Skin epidermis (tissue), 12 donors: Measurements from ENCODE around the gene TELO2.

Experiments
- H3K27ac ChIP-seq, 21 experiments: fragments of 200-600 bp; sonication (generic) in 11 of 21; one replicate each; pipeline ENCODE4 v1.5.0; 2020; ENCODE audit warnings: mild to moderate bottlenecking in 3 of 21, inconsistent platforms in 2 of 21, moderate library complexity in 2 of 21
- H3K4me3 ChIP-seq, 7 experiments: fragments of 200-600 bp; sonication (generic) in 2 of 7; one replicate each; pipeline ENCODE4 v1.5.0; 2020; ENCODE audit warnings: inconsistent platforms in 2 of 7, mild to moderate bottlenecking in 2 of 7, moderate library complexity in 1 of 7

The TELO2 gene

DNA sequence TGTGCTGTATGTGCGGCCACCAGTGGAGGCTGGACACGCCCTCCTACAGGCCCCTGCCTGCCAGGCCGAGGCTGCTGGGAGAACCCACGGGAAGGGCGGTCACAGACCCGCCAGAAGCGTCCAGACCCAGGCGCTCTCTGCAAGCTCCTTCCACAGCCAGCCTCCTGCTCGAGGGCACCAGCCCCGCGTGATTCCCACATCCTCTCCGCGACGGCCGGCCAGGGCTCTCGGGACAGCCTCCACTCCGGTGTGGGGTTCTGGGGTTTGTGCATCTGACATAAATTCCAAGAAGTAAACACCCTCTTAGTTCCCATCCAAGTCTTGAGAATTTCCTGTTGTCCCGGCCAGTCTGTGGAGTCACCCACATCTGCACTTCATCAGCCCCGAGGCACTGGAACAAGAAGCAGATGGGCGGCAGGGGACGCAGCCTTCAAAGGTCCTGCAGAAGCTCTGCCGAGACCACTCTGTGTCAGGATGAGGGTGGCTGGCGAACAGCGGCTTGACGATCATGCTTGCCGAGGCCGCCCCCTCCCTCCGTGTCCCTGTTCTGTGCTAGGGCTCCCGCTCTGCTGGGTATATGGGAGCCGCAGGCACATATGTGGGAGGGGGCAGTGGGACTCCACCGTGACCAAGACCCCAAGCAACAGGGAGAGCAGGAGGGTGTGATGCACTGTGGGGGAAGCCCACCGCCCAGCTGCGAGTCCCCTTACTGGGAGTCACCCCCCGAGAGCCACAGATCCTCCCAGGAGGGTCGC, 37.9 kb downstream of the TELO2 start:
- Histone ChIP-seq H3K27ac (peak overlapping the region in 20 of 21 experiments; percentile 71 to 96 (median 88)), H3K4me3 (no peak overlapping the region)

GRCh38 chr16:1531638-1531910, 38.4 kb downstream of the TELO2 start:
- H3K27ac ChIP-seq: peak overlapping the region in 20 of 21 experiments; percentile 71 to 96 (median 88)
- H3K4me3 ChIP-seq: no peak overlapping the region

- Histone ChIP-seq H3K4me3 (no peak overlapping the region), H3K27ac (peak overlapping the region; percentile 40 to 96 (median 88))
Measured at GRCh38 chr16:1532081-1532760, 39.1 kb downstream of the TELO2 start.

- Histone ChIP-seq H3K27ac (peak overlapping the region in 20 of 21 experiments; percentile 71 to 96 (median 88)), H3K4me3 (peak overlapping the region in 3 of 7 experiments; percentile 45 to 56 (median 55))
Measured at GRCh38 chr16:1532771-1533170, 39.6 kb downstream of the TELO2 start.

DNA sequence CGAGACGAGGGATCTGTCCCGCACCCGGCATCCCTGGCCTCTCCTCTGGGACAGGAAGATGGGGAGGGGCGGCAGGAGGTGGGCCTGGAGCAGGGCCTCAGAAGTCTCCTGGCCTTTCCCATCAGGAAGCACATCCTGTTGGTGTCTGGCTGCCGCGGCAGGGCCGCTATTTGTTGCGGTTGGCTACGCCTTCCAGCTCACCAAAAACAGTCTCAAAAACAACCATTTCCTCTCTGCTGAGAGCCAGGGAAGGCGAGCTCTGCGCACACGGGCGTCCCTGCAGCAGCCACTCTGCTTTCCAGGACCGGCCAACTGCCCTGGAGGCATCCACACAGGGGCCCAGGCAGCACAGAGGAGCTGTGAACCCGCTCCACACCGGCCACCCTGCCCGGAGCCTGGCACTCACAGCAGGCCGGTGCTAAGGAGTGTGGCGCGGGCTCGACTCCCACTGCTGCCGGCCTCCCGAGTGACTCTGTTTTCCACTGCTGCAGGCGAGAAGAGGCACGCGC, 40.3 kb downstream of the TELO2 start, which contains the start of gene TMEM204:
TMEM204 (plus strand) TSS at position 224 of the 509 bp plus-strand sequence. CDS start 610 bp downstream, outside the sequence.
- Histone ChIP-seq H3K4me3 (peak within 1 kb of the TSS; percentile 32 to 56 (median 47)), H3K27ac (peak within 1 kb of the TSS; percentile 51 to 96 (median 88))

DNA sequence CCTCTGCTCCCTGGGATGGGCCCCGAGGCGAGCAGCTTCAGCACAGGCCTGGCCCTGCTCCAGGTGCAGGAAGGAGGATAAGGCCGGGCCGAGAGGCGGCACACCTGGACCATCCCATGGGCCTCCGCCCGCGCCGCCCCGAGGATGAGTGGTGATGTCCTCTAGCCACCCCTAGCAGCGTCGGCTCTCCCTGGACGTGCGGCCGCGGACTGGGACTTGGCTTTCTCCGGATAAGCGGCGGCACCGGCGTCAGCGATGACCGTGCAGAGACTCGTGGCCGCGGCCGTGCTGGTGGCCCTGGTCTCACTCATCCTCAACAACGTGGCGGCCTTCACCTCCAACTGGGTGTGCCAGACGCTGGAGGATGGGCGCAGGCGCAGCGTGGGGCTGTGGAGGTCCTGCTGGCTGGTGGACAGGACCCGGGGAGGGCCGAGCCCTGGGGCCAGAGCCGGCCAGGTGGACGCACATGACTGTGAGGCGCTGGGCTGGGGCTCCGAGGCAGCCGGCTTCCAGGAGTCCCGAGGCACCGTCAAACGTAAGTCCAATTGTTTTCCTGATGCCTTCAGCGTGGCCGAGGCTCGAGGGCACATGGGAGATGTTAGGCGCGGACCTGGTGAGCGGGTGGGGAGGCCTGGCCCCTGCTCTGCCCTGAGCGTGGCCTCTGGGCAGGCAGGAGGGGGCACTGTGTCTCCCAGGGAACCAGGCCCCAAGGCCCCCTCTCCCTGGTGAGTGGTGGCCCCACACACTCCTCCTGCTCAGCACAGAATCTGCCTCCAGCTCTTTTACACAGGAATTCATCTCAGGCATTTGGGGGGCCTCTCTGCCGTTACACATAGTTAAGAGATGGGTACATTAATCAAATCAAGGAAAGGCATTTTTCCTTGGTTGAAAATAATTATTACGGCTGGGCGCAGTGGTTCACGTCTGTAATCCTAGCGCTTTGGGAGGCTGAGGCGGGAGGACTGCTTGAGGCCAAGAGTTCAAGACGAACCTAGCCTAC, 41.2 kb downstream of the TELO2 start:
- Histone ChIP-seq H3K27ac (peak overlapping the region; percentile 51 to 96 (median 88)), H3K4me3 (peak overlapping the region; percentile 32 to 56 (median 47))

DNA sequence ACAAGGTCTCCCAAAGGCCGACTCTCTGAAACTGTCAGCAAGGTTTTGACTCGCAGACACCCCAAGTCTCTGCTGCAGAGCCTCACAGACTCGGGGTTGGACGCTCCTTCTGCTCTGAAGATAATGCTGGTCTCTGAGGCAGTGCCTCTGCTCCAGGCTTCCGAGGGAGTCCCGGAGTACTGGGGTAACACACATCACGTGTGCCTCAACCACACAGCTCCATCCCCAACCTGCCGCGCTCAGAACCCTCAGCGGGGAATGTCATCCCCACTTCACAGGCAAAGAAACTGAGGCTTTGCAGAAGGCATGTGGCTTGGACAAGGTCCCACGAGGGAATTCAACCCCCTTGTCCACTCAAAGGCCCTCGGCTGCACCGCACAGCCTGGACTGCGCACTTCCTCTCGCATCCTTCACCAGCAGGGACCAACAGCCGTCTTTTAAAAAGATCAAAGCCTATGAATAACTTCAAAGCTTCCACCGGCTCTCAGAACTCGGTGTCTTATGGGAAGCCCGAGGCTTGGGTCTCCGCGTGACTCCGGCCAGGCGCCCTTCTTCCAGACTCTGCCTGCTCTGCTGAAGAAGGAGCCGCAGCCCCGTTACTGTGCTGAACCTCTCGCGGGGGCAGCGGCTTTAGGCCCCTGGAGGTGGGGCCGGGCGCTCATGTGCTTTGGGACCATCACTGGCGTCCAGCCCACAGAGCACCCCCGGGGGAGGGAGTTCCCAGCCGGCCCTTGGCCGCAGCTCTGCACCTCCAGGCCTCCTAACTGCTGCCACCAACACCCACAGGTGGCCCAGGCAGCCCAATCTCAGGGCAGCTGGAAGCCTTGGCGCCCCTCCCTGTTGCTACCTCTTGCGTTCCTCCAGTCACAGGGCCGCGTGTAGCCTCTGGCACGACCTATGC, 42.5 kb downstream of the TELO2 start:
- Histone ChIP-seq H3K4me3 (peak overlapping the region; percentile 32 to 56 (median 47)), H3K27ac (peak overlapping the region in 20 of 21 experiments; percentile 1 to 96 (median 88))

DNA sequence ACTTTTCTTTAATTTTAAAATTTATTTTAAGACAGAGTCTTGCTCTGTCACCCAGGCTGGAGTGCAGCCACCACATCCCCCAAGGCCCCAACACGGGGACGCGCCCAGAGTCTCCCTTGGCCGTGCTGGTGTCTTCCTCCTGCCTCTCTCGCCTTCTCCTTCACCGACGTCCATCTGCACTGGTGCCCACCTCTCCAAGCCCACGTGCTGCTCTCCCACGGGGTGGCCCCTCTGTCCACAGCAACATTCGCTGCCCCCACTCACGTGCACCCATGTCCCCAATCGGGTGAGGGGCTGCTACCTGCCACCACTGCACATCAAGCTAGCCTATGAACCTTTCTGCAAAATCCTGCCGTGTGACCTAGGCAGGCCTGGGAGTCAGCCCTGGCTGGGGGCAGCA, 43.4 kb downstream of the TELO2 start:
- H3K4me3 ChIP-seq: peak overlapping the region in 2 of 7 experiments; percentile 45 to 56

DNA sequence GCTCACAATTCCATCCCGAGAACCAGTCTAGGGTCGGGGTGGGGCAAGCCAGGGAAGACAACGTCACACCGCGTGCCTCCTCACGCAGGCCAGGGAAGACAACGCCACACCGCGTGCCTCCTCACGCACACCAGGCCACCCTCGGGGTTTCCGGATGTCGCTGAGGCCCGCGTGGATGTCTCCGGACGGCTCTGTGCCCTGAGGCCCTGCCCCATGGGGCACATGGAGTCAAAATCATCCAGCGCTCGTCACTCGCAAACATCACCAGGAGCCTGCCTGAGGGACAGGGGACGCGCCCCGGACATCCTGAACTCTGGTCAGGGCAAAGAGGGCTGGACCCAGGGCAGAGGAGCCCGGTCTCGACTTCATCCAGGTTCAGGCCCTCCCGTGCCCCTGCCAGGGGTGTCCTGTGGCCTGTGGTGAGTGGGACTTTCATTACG, 44.0 kb downstream of the TELO2 start:
- peak overlapping the region in 1 of 7 experiments; percentile 5 for H3K4me3 ChIP-seq
- H3K27ac ChIP-seq: peak overlapping the region in 6 of 21 experiments; percentile 29 to 89 (median 54)

More for the DNA sequence above, 43.4 kb downstream of the TELO2 start:
- H3K27ac ChIP-seq: peak overlapping the region in 8 of 21 experiments; percentile 1 to 94 (median 63)

- no peak overlapping the region for H3K4me3 ChIP-seq
Measured at GRCh38 chr16:1537763-1538289, 44.7 kb downstream of the TELO2 start.

GRCh38 chr16:1538804-1539520, 45.8 kb downstream of the TELO2 start:
- Histone ChIP-seq H3K27ac (no peak overlapping the region), H3K4me3 (no peak overlapping the region)

More at GRCh38 chr16:1537763-1538289, 44.7 kb downstream of the TELO2 start:
- peak overlapping the region in 6 of 21 experiments; percentile 5 to 68 (median 32) for H3K27ac ChIP-seq

DNA sequence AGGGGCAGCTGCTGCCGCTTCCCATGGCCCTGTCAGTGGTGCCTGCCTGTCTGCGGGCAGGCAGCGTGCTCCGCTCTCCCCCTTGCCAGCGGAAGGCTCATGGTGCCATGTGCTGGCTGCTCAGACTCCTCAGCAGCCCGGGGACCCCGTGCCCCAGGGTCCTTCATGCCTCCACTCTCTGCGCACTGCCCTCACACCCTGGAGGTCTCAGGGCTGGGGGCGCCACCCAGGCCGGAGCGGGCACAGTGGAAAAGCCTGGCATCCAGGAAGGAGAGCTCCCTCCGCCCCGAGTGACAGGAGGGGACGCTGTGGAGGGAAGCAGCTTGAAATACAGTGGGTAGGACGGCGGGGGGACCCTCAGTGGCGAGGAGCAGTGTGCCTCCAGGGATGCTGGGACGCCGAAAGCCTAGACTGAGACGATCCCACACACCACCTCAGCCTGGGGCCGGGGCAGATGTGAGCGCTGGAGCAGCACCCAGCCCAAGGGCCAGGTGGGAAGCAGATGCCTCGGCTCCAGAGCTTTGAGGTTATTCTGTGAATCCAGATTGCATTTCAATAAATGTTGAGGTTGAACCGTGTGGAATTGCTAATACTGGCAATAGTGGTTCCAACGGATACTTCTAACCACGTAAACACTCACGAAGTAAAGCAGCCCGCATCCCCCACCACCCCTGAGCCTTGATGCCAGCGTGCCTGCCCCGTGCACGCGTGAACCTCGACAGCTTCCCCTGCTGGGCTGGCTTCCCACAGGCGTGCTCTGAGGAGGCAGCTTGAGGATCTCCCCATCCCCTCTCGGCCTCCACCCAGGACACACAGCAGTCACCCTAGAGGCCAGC, 46.8 kb downstream of the TELO2 start:
- Histone ChIP-seq H3K4me3 (no peak overlapping the region), H3K27ac (no peak overlapping the region)

DNA sequence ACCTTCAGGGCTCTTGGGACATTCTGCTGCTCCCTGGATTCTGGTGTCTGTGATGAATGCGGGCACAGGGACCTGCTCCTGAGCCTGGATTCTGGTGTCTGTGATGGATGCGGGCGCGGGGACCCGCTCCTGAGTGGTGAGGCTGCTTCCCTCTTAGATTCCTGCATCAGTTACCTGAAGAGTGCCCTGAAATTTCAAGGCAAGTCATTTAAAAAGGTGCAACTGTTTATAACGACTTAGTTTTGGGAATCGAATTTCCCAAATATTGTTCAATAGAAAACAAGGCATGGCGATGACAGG, 47.3 kb downstream of the TELO2 start:
- Histone ChIP-seq H3K27ac (no peak overlapping the region), H3K4me3 (no peak overlapping the region)

GRCh38 chr16:1541293-1542165, 48.4 kb downstream of the TELO2 start:
- Histone ChIP-seq H3K27ac (peak overlapping the region in 4 of 21 experiments; percentile 5 to 73 (median 24)), H3K4me3 (no peak overlapping the region)

DNA sequence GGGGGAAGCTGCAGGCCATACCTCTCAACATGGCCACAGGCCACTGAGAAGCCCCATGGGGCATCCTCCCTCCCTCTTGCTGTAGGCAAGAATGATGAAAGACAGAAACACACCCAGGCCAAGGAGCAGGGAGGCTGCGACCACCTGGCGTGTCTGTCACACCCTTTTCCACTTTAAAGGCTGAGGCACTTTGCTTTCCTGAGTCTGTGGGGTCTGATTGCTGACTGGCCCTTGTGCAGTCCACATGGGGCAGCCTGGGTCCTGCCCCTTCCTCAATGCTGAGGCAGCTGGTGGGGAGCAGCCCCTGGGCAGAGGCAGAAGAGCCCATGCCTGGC, 49.0 kb downstream of the TELO2 start:
- Histone ChIP-seq H3K27ac (peak overlapping the region in 6 of 21 experiments; percentile 4 to 73 (median 41)), H3K4me3 (no peak overlapping the region)

DNA sequence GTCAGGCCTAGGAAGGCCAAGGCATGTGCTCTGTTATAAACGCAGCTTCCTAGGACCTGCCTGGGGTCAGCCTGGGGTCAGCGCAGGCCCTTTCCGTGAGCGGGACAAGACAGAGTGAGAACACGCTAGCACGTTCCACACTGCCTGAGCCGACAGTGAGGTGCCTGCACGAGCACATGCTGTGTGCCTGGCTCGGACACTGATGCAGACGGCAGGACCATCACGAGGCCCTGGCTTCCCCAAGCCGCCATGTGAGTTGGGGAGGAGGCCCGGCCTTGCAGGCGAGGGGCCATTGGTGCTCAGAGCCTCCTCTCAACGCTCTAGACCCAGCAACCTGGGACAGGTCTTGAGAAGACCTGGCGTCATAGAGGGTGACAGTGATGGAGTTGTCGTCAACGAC, 49.4 kb downstream of the TELO2 start:
- Histone ChIP-seq H3K4me3 (no peak overlapping the region), H3K27ac (peak overlapping the region in 12 of 21 experiments; percentile 4 to 79 (median 58))
